Colonic mucosa (tissue), 4 donors: ENCODE measurements around the gene SLC2A14. TPM values are rescaled to one million over a fixed set of nuclear protein-coding genes. Genes with fewer than 3 reads are reported as not detected.

Experiments
- DNase-seq: peaks from one replicate; pipeline ENCODE4 v3.0.0-alpha.2; 2020
- H3K27ac ChIP-seq: fragments of 200-600 bp; one replicate; pipeline ENCODE4 v1.8.0; 2021
- H3K27me3 ChIP-seq: fragments of 200-600 bp; one replicate; pipeline ENCODE4 v1.8.0; 2021
- H3K36me3 ChIP-seq: fragments of 200-600 bp; one replicate; pipeline ENCODE4 v1.8.0; 2021
- H3K4me1 ChIP-seq: fragments of 200-600 bp; one replicate; pipeline ENCODE4 v1.8.0; 2021; ENCODE audit warnings: mild to moderate bottlenecking
- H3K4me3 ChIP-seq: fragments of 200-600 bp; one replicate; pipeline ENCODE4 v1.8.0; 2021
- H3K9ac ChIP-seq, 2 donors: one replicate each; pipeline ENCODE4 v1.7.0; 2013; ENCODE audit warnings: control low read depth in 2 of 2, low read depth in 2 of 2, low read length in 2 of 2
- H3K9me3 ChIP-seq: fragments of 200-600 bp; one replicate; pipeline ENCODE4 v1.8.0; 2021
- CTCF ChIP-seq: fragments of 200-600 bp; IDR thresholded peaks from one replicate; pipeline ENCODE4 v1.8.0; 2022; ENCODE audit warnings: antibody characterized with exemption, mild to moderate bottlenecking
- intact Hi-C: fragments of 100-400 bp; cut with DNase I; formaldehyde crosslinking; loops from one replicate; pipeline ENCODE4 v1.14.1; 2022
- total RNA-seq, 2 donors: library from RNA; stranded (reverse); fragmentation: NEBNext Ultra II Directional in 1 of 2; extraction: Animal tissue kit (Norgen Biotek cat#: 25700) in 1 of 2; gene quantifications; one replicate each; pipeline ENCODE4 v1.2.1, GENCODE V29; 2021
- donor health status: healthy.
- donor health status: DM: no; HTN: no; CAD: no.
- donor health status: DM: no; HTN: no; CAD: no.

The SLC2A14 gene
- total RNA-seq, 2 donors from 2014 or later: 0.35 to 1.0 TPM

DNA sequence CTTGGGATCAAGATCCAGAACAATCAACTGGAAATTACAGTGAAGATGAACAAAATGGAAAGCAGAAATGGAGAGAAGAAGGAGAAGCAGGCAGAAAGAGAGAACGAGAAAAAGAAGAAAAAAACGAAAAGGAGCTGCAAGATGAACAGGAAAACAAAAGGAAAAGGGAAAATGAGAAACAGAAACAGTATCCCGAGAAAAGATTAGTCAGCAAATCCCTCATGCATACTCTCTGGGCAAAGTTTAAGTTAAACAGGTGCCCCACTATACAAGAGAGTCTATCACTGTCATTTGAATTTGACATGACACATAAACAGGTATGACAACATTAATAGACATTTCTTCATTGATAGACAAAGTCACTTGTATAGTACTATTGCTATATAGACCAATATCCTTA is 102.7 kb downstream of the SLC2A14 start:
- no peak for TF ChIP-seq CTCF
- Histone ChIP-seq H3K36me3 (no peaks in the 10 kb centered on the region), H3K9ac (no peak overlapping the region), H3K9me3 (no peaks in the 10 kb centered on the region), H3K4me3 (no peak overlapping the region), H3K4me1 (no peaks in the 10 kb centered on the region), H3K27ac (no peak overlapping the region), H3K27me3 (no peaks in the 10 kb centered on the region)
- intact Hi-C loops: no loop called here
- DNase-seq: no peak

Other genes starting within 250 kb of the SLC2A14 start
- 10 to 100 TPM in 1 of 2 donors, 1 to 10 TPM in 1; 3.9 to 14.7 TPM for gene APOBEC1, start 207.0 kb downstream of the SLC2A14 start, total RNA-seq
- gene GDF3, start 177.1 kb downstream of the SLC2A14 start, total RNA-seq: not detected
- not detected for gene DPPA3, start 161.5 kb downstream of the SLC2A14 start, total RNA-seq
- gene CLEC4C, start 125.5 kb downstream of the SLC2A14 start, total RNA-seq: not detected
- not detected for gene NANOGNB, start 107.7 kb downstream of the SLC2A14 start, total RNA-seq
- gene NANOG, start 83.5 kb downstream of the SLC2A14 start, total RNA-seq: under 1 TPM in 1 of 2 donors, not detected in 1; 0.40 TPM
- 10 to 100 TPM; 21.6 to 29.0 TPM for gene SLC2A3, start 63.3 kb upstream of the SLC2A14 start, total RNA-seq
- gene FOXJ2, start 159.8 kb upstream of the SLC2A14 start, total RNA-seq: 10 to 100 TPM; 10.7 to 14.9 TPM
- 1 to 10 TPM; 1.8 to 7.9 TPM for gene C3AR1, start 193.4 kb upstream of the SLC2A14 start, total RNA-seq
- 10 to 100 TPM; 43.7 to 46.1 TPM for gene NECAP1, start 209.4 kb upstream of the SLC2A14 start, total RNA-seq